B cell (primary cell): ENCODE measurements around the gene FSIP1.

Experiments
- CTCF ChIP-seq: fragments of 200-600 bp; IDR thresholded peaks from one replicate; pipeline ENCODE4 v1.8.0; 2022; ENCODE audit warnings: antibody characterized with exemption, mild to moderate bottlenecking
- EZH2 ChIP-seq: IDR thresholded peaks from 2 replicates; pipeline ENCODE4 v1.6.1; 2012; ENCODE audit warnings: borderline replicate concordance, low read depth, mild to moderate bottlenecking, moderate library complexity, low read length; ENCODE audit not compliant: insufficient read depth, poor library complexity, severe bottlenecking

- no peak for TF ChIP-seq CTCF
- TF ChIP-seq EZH2: no peak
Observed at GRCh38 chr15:39661776-39662175, 120.9 kb downstream of the FSIP1 start.
